Activated CD8-positive, alpha-beta memory T cell treated with anti-CD3 and anti-CD28 coated beads for 48 hours (primary cell): ENCODE results near the gene CDH7.

Source experiments
- DNase-seq, 3 experiments: peaks; one replicate each; pipeline ENCODE4 v3.0.0-alpha.2; 2020; ENCODE audit warnings: low read depth in 2 of 3, low spot score in 2 of 3

CDH7 gene, protein sequence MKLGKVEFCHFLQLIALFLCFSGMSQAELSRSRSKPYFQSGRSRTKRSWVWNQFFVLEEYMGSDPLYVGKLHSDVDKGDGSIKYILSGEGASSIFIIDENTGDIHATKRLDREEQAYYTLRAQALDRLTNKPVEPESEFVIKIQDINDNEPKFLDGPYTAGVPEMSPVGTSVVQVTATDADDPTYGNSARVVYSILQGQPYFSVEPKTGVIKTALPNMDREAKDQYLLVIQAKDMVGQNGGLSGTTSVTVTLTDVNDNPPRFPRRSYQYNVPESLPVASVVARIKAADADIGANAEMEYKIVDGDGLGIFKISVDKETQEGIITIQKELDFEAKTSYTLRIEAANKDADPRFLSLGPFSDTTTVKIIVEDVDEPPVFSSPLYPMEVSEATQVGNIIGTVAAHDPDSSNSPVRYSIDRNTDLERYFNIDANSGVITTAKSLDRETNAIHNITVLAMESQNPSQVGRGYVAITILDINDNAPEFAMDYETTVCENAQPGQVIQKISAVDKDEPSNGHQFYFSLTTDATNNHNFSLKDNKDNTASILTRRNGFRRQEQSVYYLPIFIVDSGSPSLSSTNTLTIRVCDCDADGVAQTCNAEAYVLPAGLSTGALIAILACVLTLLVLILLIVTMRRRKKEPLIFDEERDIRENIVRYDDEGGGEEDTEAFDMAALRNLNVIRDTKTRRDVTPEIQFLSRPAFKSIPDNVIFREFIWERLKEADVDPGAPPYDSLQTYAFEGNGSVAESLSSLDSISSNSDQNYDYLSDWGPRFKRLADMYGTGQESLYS

DNA sequence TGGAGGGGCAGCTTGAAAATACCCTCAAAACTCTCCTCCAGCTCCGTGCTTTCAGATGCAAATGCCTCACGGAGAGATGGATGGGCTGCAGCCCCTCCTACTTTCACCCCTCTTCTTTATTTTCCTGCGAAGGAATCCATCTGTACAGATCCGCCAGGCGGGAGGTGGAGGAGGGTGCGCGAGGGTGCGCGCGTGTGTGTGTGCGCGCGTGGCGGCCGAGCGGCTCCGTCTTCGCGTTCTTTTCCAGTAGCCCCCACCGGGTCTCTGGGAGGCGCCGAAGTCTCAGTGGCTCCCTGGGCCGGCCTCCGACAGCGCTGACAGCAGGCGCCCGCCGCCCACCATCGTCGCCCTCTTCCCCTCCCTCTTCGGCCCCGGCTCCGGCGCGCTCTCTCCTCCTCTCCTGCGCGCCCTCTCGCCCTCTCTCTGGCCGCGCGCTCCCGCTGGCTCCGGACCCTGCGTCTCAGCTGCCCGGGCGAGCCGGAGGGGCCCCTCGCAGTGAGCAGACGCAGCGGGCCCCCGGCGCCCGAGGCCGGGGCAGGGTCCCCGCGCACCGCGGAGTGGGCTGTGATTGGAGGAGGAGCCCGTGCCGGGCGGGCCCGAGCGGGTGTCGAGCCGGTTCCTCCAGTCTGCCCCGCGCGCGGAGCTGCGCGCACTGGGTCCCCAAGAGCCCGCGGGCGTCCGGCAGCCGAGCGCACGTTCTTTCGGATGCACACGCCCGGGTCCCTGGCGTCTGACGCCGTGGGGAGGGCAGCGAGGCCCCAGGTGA is at the start of gene CDH7:
Gene CDH7, plus strand, starts transcription at position 624 of the 766 bp plus-strand sequence. CDS start 11,831 bp downstream, outside the sequence.
- no peak for DNase-seq

DNA sequence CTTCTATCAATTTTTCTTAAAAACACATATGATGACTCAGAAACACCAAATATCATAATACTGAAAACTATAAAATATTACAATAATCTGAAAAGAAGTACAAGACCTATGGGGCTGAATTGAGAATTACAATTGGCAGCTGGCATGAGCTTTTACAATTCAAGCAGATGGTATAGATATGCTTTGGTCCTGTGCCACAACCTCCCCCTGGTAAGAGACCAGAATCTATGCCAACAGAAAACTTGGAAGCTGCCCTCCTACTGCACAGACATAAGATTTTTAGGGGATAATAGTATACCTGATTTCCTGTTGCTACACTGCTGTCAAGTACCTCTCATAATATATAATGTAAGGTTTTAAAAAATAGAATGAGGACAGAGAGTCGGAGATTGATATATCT is 46.8 kb upstream of the CDH7 start:
- no peak for DNase-seq

DNA sequence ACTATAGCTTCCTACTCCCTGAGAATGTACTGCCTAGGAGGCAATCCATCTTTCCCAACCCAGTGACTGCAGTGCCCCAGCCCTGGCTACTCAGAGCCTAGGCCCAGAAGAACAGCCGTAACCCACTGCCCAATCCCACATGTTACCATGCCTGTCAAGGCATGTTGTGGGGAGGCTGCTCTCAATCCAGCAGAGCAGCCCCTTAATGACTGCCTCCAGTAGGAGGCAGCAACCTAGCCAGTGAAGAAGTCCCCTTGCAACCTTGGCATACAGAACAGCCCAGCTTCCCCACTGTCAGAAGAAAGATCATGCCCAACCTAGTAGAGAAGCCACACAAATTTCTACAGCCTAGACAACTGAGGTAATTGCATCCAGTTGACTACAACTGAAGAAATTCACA is 44.2 kb upstream of the CDH7 start:
- DNase-seq = no peak

DNA sequence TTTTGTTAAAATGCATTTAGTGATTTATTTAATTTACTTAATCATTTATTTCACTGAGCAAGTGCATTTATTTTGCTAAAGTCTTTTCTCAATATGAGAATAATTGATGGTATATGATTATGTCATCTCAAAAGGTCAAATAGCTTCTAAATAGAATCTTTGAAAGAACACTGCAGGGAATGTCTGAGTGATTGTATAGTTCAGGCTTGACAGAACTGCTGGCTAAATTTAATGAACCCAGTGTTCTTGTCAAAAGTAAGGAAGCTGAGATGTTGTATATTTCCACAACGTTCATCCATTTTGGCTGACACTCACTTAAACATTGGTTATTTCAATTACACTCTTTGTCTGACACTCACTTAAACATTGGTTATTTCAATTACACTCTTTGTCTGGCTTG is 39.3 kb upstream of the CDH7 start:
- no peak for DNase-seq

DNA sequence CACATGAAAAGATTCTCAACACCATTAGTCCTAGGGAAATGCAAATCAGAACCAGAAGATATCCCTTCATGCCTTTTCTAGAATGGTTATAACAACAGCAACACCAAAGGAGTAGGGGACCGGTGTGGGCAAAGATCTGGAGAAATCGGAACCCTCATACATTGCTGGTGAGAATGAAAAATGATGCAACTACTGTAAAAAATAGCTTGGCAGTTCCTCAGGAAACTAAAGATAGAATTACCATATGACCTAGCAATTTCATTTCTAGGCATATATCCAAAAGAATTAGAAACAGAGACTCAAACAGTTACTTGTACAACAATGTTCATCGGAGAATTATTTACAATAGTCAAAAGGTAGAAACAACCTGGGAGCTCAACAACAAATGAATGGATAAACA is 29.2 kb upstream of the CDH7 start:
- no peak for DNase-seq

DNA sequence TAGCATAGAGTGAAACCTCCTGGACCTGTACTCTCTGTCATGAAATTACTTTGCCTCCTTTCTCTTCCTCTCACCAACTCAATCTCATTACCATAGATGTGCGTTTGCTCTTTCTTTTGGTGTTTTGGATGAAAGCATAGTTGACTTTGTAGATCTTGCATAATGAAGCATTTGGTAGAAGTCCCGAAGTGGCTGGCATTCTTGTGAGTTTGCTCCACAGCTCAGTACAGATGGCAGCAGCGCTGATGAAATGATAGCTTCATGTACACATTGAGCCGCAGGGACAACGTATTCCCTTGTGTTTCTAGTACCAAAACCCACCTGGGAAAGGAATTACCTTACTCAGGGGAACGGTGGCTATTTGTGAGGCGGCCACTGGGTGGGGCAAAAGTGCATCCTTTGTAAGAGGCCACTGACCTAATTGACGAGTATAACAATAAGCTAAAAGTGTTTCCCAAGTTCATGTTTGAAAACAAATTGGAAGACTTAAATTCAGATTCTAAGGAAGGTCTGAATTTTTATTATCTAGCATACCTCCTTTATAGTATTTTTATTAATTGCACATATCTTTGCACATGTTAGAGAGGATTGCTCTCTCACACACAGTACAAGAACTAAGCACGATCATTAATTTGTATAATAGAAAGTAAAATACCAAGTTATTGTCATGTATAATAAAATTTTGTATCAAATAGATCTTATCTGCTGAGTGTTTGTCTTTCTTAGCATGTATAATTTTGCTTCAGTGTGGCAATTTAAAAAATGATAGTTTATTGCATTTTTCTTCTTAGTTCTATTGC is 25.4 kb upstream of the CDH7 start:
- no peak for DNase-seq

DNA sequence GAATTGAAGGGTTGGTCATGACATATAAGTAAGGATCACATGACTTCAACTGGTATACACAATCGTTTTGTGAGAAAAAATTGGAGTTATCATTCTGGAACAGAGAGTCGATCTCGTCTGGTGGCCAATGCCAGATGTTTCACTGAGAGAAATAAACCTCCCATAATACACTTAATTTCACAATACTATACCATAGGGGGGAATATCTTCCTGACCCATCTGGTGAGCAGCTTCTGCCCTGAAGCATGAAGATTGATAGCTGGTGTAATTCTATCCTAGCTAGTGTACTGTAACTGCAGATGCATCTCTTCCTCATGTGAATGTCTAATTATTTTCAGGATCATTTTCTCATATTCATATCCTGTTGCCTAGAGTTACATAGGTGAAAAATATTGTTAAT is 15.7 kb upstream of the CDH7 start:
- DNase-seq = no peak

DNA sequence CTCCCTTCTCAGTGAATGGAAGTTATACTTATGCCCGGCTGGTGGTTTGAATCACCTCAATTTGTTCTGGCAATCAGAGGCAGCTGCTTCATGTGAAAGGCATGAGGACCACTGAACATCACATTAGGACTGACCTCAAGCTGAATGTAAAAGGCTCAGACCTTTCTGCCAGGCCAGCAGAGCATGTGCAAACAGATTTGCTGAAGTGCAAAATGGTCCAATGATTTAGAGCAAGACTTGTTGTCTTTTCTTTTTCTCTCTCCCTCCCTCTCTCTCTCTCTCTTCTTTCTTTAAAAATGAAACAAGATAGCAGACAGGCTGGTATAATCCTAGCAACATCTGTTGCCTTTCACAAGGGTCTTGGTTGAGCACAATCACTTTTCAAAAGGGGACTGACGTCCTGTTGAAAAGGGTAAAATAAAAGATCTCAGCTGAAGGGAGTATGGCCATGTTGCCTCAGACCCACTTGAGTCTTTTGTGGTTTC is 13.3 kb upstream of the CDH7 start:
- DNase-seq = no peak

DNA sequence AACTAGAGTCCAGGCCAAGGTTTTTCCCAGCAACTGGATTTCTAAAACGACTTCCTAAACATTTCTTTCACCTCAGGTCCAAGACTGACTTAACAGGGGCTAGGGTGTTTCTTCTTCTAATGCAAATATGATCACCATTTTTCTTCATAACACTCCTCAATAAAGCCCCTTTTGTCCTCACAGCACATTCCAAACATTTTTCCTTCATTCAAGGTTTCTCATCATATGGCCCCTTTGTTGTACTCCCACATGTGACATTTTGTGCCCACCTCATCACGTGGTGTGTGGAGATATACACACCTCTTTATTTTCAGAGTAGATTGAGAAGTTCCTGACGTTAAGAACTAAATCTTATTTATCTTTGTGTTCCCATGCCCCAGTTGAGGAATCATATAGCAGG is 3.9 kb upstream of the CDH7 start:
- no peak for DNase-seq

DNA sequence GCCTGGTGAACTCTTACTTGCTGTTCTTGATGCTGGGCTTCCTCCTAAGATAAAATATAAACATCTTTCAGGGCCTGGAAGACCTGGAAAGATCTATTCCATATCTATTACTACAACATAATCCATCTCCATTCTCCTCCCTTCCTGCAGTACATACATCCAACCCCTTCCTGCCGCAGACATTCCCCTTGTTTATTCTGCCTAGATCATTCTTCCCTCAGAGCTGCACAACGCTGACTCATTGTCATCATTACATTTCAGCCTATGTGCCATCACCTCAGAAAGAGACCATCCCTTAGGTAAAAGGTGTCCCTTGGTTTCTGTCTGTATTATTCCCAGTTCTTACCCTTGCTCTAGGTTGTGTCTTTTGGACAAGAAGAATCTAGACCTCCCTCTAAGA is 2.5 kb upstream of the CDH7 start:
- no peak for DNase-seq

DNA sequence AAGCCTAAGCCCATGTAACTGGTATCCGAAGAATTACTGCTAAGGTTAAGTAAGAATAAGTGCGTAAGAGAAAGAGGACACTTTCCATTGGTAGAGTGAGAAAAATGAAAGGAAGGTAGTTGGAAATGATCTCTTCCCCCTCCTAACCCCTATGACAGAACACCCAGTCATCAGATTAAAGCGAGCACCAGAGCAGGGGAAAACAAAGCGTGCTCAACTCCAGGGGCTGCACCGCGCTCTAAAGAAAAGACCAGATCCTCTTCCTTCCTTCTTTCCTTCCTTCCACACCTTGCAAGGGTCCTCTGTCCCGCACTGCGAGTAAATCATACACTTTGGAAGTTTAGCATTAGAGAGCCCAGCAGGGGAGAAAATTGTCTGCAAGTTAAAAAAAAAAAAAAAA is 971 bp upstream of the CDH7 start:
- DNase-seq = no peak

DNA sequence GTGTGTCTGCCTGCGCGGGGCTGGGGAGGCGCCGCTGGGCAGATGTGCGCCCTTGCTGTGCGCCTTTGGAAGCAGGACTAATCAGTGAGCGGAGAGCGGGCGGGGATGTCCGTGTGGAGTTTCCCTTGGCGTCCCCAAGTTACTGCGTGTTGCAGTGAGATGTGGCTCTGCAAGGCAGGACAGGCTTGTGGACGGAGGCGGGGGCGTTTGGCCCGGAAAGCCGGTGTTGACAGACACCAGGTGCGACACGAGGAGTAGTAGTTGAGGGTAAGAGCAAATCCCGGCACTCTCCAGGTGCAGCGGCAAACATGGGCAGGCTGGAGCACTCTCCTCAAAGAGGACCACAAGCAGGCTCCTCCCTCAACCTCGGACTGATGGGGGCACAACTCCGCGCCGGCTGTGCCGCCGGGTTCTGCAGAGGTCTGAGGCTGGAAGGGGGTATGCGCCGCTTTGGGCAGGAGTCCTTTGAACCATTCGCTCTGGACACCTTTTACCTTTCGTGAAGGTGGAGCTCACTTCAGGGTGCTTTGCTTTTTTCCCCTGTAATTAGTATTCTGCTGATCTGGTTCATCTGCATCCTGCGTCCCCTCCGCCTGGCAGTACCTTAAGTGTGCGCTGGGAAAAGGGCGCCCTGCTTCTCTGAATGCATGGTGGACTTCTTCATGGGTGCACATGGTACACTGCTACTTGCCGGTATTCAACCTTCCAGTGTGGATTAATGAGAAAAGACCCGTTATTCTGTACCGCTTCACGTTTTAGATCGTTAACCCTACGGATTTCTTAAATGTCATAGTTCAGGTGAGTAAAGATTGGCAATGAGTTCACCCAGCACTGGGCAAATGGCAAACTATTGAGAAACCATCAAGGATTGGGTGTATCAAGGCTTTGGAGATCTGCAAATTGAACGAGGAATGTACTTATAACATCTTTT is 608 bp downstream of the CDH7 start:
- DNase-seq = no peak

DNA sequence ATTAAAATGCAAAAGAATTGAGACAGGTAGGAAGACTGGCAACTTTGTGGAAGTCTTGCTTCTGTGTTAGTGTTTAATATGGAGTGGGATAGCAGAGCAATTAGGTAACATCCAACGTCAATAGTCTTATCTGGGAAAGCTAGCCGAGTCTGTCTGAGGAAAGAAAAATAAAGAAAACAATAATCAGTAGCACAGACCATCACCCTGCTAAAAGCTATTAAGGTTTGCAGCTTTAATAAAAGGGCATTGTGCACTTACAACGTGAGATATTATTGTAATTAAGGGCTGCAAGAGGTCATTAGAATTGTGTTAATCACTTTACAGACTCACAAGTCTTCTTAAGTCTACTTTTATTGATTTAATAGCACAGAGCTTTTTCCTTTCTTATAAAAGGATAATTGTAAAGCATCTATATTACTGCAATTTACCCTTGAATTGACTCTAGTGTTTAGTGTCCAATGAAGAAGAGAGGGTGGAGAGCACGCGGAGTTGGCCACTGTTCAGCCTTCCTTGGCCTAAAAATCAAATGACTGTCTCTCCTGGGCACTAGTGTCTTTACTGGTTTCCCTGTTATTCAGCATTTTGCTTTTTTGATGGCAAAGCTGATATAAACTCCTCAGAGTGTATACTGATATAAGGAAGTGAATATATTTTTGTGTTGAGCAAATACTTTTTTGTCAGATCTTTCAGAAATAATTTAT is 2.0 kb downstream of the CDH7 start:
- no peak for DNase-seq

DNA sequence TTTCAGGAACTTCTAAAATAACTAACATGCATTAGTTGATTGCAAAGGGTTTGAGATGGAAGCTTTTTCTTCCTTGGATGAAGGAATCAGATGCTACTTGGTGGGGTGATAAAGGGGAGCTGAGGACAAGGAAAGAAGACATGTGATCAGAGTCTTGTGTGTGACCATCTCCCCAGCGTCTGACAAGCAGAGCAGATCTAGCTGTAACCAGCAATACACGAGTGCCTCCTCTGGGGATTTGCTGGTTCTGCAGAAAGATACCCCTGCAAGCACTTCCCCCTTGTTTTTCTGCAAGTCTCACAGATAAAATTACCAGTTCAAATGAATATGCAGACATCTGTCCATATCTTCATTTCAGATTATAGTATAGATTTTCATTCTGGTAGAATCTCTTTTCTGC is 2.7 kb downstream of the CDH7 start:
- DNase-seq = no peak

DNA sequence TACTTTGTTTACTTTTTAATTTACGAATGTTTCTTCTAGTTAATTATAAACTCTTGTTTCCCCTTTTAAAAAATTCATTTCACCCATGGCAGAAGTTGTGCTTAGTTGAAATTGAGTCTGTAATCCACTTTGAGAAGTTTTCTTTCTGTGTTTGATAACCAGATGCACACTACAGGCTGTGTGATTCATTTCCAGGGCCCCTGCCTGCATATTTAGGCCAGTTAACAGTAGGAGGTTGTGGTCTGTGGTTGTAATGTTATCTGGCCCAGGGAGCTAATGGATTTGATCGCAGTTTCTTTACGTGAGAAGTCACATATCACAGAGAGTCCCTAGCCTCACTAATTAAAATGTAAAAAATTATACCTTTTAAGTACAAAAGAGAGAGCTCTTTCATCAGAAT is 3.3 kb downstream of the CDH7 start:
- no peak for DNase-seq

DNA sequence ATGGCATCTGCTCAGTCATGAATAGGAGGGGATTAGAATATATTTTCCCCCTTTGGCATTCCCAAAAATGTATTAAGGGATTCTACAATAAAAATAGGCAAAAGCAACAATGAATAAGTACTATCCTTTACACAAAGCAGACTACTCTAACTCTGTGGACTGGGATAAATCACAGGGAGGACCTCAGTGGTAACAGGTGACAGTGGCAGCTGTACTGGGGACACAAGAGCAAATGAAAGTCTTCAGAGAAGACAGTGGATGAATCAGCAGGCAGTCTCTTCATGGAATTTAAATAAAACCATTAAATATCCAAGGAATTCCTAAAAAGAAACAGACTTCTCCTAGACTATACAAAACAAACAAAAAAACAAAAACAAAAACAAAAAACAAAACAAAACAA is 4.8 kb downstream of the CDH7 start:
- no peak for DNase-seq

DNA sequence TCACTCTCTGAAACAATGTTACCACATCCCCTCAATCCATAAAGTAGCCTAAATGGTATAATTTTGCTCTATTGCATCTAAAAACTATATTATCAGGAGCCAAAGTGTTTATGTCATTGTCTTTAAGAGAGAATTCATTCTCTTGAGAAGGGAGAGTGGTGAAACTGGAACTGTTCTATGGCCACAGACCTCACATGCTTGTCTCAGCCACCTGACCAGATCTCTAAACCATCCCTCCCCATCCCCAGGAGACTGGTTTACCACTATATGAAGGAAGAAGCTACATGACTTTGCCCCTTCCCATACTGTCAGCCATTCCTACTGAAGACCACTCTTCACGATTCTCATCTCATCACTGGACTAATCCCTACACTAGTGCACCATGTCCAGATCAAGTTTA is 9.6 kb downstream of the CDH7 start:
- DNase-seq = no peak

DNA sequence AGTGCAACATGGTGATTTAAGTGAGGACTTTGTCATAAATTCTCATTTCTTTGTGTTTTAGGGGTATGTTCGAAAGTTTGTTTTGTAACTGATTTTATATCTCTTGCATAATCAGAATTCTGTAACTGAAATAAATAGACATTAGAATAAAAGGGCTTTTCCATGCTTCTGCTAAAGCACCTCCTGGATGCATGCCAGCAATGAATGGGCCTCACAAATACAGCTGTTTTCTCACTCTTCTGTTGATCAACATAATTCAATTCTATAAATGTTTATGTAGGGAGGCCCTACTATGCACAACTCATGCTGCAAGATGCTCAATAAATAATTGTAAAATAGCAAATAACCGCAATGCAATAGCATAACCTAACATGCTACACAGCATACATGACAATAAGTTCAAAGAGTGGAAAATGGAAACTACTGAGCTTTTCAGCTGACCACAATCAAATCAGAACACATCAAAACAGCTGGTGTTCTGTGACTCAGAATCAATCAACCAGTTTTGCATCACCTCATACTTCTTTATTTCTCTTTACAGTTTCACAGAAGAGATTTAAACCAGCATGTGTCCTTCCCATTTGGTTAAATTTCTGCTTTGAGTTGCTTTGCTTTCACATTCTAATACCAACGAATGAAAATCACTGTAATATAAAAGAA is 11.0 kb downstream of the CDH7 start:
- DNase-seq = no peak

DNA sequence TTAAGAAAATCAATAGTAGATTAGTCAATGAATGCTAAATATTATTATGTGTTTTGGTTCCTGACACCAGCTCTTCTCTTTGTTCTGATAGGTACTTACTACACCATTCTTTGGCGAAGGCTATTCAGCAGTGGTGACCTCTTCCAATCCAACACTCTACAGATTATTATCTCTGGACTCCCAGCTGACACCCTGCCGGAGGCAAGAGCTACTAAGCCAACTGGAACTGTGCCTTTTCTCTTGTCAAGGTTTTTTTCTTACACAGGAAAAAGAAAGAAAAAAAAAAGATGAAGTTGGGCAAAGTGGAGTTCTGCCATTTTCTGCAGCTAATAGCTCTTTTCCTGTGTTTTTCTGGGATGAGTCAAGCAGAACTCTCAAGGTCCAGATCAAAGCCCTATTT is 11.7 kb downstream of the CDH7 start:
- DNase-seq = no peak
